Mesothelial cell of epicardium (in vitro differentiated cells): ENCODE data around the gene PTGES3L. TPM values are rescaled to one million over a fixed set of nuclear protein-coding genes. Genes with fewer than 3 reads are reported as not detected.
A peak's percentile ranks its signal among the peaks of the same experiment; 100 is the strongest.
"Not testable (repeated sequence)": the region's sequence is repeated elsewhere in the genome, so short reads cannot be mapped to it uniquely, and the experiment has no call there.

Experiments used
- DNase-seq, 2 experiments: peaks; one replicate each; pipeline ENCODE4 v3.0.0; 2021; ENCODE audit warnings: low spot score in 2 of 2; ENCODE audit not compliant: unreplicated experiment in 2 of 2
- H3K27ac Mint-ChIP-seq: 2 replicates; pipeline ENCODE4 v1.8.0; 2021; ENCODE audit warnings: mixed read lengths
- H3K27me3 Mint-ChIP-seq: 2 replicates; pipeline ENCODE4 v1.8.0; 2021; ENCODE audit warnings: low read depth, mixed read lengths
- H3K36me3 Mint-ChIP-seq: 2 replicates; pipeline ENCODE4 v1.8.0; 2021; ENCODE audit warnings: mixed read lengths
- H3K4me1 Mint-ChIP-seq: 2 replicates; pipeline ENCODE4 v1.8.0; 2021; ENCODE audit warnings: mixed read lengths
- H3K4me3 Mint-ChIP-seq: 2 replicates; pipeline ENCODE4 v1.8.0; 2021; ENCODE audit warnings: mild to moderate bottlenecking, moderate library complexity, mixed read lengths
- H3K9me3 Mint-ChIP-seq: 2 replicates; pipeline ENCODE4 v1.8.0; 2021; ENCODE audit warnings: mixed read lengths
- CTCF ChIP-seq: fragments of 200-600 bp; sonication (generic); IDR thresholded peaks from one replicate; pipeline ENCODE4 v1.5.0; 2021; ENCODE audit warnings: antibody characterized with exemption; ENCODE audit not compliant: unreplicated experiment
- total RNA-seq: library from RNA; stranded (reverse); gene quantifications from 3 replicates; pipeline ENCODE4 v1.2.1, GENCODE V29; 2021

PTGES3L gene
- total RNA-seq, 1 donor from 2014 or later: 1.6 TPM

- Mint-ChIP-seq H3K27ac (peak overlapping the region; percentile 100), H3K4me1 (peaks cover 25% of the 10 kb centered on the region), H3K9me3 (no peaks in the 10 kb centered on the region), H3K4me3 (peak overlapping the region; percentile 96), H3K27me3 (no peaks in the 10 kb centered on the region), H3K36me3 (peaks cover 9% of the 10 kb centered on the region)
- no peak for TF ChIP-seq CTCF
- no peak for DNase-seq
These were observed 17.6 kb upstream of the PTGES3L start for GRCh38 chr17:42997390-42997983.

- DNase-seq, H3K9me3 Mint-ChIP-seq, H3K4me3 Mint-ChIP-seq, H3K4me1 Mint-ChIP-seq, H3K27me3 Mint-ChIP-seq, H3K27ac Mint-ChIP-seq: not testable (repeated sequence)
- peaks cover 17% of the 10 kb centered on the region for H3K36me3 Mint-ChIP-seq
These were observed 14.0 kb upstream of the PTGES3L start for GRCh38 chr17:42993913-42994312.

DNA sequence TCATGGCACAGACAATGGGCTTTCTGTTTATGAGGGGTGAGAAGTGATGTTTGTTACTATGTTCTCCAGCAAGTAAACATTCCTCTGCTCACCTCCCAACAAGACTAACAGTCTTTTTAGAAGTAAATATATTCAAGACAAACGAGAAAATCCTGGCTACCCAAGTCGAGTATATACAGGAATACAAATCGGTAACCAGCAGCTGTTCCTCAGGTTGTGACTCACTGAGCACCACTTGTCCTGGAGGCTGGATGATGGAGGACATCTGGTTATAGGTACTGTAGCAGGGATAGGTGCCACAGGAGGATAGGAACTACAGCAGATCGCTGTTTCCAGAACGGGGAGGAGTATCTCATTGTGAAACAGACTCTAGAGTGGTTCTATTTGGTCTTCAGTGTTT is 13.0 kb upstream of the PTGES3L start:
- TF ChIP-seq CTCF: no peak
- no peak for DNase-seq
- peaks cover 5% of the 10 kb centered on the region for H3K4me1 Mint-ChIP-seq
- H3K27me3 Mint-ChIP-seq: no peaks in the 10 kb centered on the region
- H3K9me3 Mint-ChIP-seq: no peaks in the 10 kb centered on the region
- no peak overlapping the region for H3K4me3 Mint-ChIP-seq
- no peak overlapping the region for H3K27ac Mint-ChIP-seq
- peaks cover 20% of the 10 kb centered on the region for H3K36me3 Mint-ChIP-seq

DNA sequence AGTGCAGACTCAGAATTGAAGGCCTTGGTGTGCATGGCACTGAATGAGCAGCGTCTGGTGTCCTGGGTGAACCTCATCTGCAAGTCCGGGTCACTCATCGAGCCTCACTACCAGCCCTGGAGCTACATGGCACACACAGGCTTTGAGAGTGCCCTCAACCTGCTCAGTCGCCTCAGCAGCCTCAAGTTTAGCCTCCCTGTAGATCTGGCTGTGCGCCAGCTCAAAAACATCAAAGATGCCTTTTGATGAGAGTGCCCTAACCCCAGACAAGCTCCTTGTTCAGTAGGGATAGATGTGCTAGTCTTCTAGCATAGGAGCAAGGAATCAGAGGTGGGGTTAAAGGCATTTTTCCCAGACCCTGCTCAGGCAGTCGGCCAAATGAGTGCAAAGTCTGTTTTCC is 11.6 kb upstream of the PTGES3L start:
- TF ChIP-seq CTCF: no peak
- Mint-ChIP-seq H3K36me3 (peaks cover 22% of the 10 kb centered on the region), H3K27me3 (no peaks in the 10 kb centered on the region), H3K27ac (no peak overlapping the region), H3K4me1 (no peaks in the 10 kb centered on the region), H3K4me3 (no peak overlapping the region), H3K9me3 (no peaks in the 10 kb centered on the region)
- no peak for DNase-seq

- Mint-ChIP-seq H3K36me3 (peaks cover 22% of the 10 kb centered on the region), H3K27ac (no peak overlapping the region)
These were observed 10.1 kb upstream of the PTGES3L start for GRCh38 chr17:42989726-42990652.

More at GRCh38 chr17:42989726-42990652, 10.1 kb upstream of the PTGES3L start:
- TF ChIP-seq CTCF: no peak
- Mint-ChIP-seq H3K27me3 (no peaks in the 10 kb centered on the region), H3K4me1 (no peaks in the 10 kb centered on the region), H3K9me3 (no peaks in the 10 kb centered on the region), H3K4me3 (no peak overlapping the region)
- no peak for DNase-seq
